Vagina (tissue), 2 donors: ENCODE measurements around the gene RASGRP4. TPM values are rescaled to one million over a fixed set of nuclear protein-coding genes. Genes with fewer than 3 reads are reported as not detected.
A peak's percentile ranks its signal among the peaks of the same experiment; 100 is the strongest.

Source experiments
- DNase-seq, 2 donors: peaks; one replicate each; pipeline ENCODE4 v3.0.0-alpha.2; 2017; ENCODE audit errors: extremely low spot score in 2 of 2
- H3K27ac ChIP-seq: fragments of 200-600 bp; sonication (generic); one replicate; pipeline ENCODE4 v1.5.1; 2019
- H3K27me3 ChIP-seq: fragments of 200-600 bp; sonication (generic); one replicate; pipeline ENCODE4 v1.5.1; 2019
- H3K36me3 ChIP-seq, 2 donors: fragments of 200-600 bp; sonication (generic); one replicate each; pipeline ENCODE4 v1.5.1; 2017 to 2019
- H3K4me1 ChIP-seq: fragments of 200-600 bp; sonication (generic); one replicate; pipeline ENCODE4 v1.5.1; 2019
- H3K4me3 ChIP-seq, 2 donors: fragments of 200-600 bp; sonication (generic); 1 replicate in 1 of 2; 2 replicates in 1 of 2; pipeline ENCODE4 v1.5.1; 2016 to 2019
- H3K9me3 ChIP-seq: fragments of 200-600 bp; sonication (generic); one replicate; pipeline ENCODE4 v1.5.1; 2019
- POLR2A ChIP-seq, 2 donors: fragments of 450-650 bp; IDR thresholded peaks; one replicate each; pipeline ENCODE4 v1.6.1; 2017; ENCODE audit warnings: antibody characterized with exemption in 2 of 2, mild to moderate bottlenecking in 2 of 2, moderate library complexity in 2 of 2
- POLR2AphosphoS5 ChIP-seq, 2 donors: sonication (generic); formaldehyde crosslinking; IDR thresholded peaks; one replicate each; pipeline ENCODE4 v1.9.0; 2017; ENCODE audit warnings: antibody characterized with exemption in 2 of 2, mild to moderate bottlenecking in 2 of 2, low read depth in 1 of 2; ENCODE audit not compliant: insufficient read depth in 1 of 2
- intact Hi-C: fragments of 100-400 bp; cut with DNase I; formaldehyde crosslinking; loops from one replicate; pipeline ENCODE4 v1.15.1; 2023
- total RNA-seq: library from RNA; depleted of rRNA; stranded (reverse); fragments of >200 nt; gene quantifications from one replicate; pipeline ENCODE4 v1.2.3, GENCODE V29; 2016
- TF ChIP-seq, protein P1 (sequence below), 3 experiments: fragments of 450-650 bp in 2 of 3; fragments of 200-600 bp in 1 of 3; sonication (generic) in 1 of 3; IDR thresholded peaks; one replicate each; pipeline ENCODE4 v1.5.1; 2017 to 2019; ENCODE audit warnings: antibody characterized with exemption in 3 of 3, mild to moderate bottlenecking in 2 of 3, moderate library complexity in 2 of 3

RASGRP4 gene
- total RNA-seq, 1 donor from 2014 or later = 2.9 TPM

GRCh38 chr19:38409631-38410133 lies 16.3 kb downstream of the RASGRP4 start:
- intact Hi-C loops = loop anchor here (5.0 kb wide), 1 partner anchor 223 kb away; no protein-coding TSS in a partner anchor
- peaks cover 4% of the 10 kb centered on the region for H3K4me1 ChIP-seq
- H3K27me3 ChIP-seq = no peaks in the 10 kb centered on the region
- H3K4me3 ChIP-seq = no peak overlapping the region
- TF ChIP-seq POLR2AphosphoS5 (IDR thresholded peaks at IDR 0.05; ENCODE audit: insufficient read depth in 1 of 2, low read depth in 1 of 2) (no peak), POLR2A (IDR thresholded peaks at IDR 0.05) (no peak)
- TF ChIP-seq, protein P1, sequence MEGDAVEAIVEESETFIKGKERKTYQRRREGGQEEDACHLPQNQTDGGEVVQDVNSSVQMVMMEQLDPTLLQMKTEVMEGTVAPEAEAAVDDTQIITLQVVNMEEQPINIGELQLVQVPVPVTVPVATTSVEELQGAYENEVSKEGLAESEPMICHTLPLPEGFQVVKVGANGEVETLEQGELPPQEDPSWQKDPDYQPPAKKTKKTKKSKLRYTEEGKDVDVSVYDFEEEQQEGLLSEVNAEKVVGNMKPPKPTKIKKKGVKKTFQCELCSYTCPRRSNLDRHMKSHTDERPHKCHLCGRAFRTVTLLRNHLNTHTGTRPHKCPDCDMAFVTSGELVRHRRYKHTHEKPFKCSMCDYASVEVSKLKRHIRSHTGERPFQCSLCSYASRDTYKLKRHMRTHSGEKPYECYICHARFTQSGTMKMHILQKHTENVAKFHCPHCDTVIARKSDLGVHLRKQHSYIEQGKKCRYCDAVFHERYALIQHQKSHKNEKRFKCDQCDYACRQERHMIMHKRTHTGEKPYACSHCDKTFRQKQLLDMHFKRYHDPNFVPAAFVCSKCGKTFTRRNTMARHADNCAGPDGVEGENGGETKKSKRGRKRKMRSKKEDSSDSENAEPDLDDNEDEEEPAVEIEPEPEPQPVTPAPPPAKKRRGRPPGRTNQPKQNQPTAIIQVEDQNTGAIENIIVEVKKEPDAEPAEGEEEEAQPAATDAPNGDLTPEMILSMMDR (IDR thresholded peaks at IDR 0.05) = no peak
- H3K27ac ChIP-seq = no peak overlapping the region
- no peaks in the 10 kb centered on the region for H3K9me3 ChIP-seq
- peaks cover 0 to 22% of the 10 kb centered on the region in 2 donors for H3K36me3 ChIP-seq
- no peak for DNase-seq

- H3K27ac ChIP-seq = no peak overlapping the region
- no peaks in the 10 kb centered on the region for H3K27me3 ChIP-seq
- peaks cover 0 to 23% of the 10 kb centered on the region in 2 donors for H3K36me3 ChIP-seq
- intact Hi-C loops = no loop called here
- H3K9me3 ChIP-seq = no peaks in the 10 kb centered on the region
- H3K4me1 ChIP-seq = peaks cover 22% of the 10 kb centered on the region
- no peak overlapping the region for H3K4me3 ChIP-seq
- no peak for TF ChIP-seq POLR2AphosphoS5 (IDR thresholded peaks at IDR 0.05; ENCODE audit: insufficient read depth in 1 of 2, low read depth in 1 of 2)
- TF ChIP-seq POLR2A (IDR thresholded peaks at IDR 0.05) = no peak
- TF ChIP-seq, protein P1 (IDR thresholded peaks at IDR 0.05) = no peak
- no peak for DNase-seq
Observed at GRCh38 chr19:38405276-38405675, 20.7 kb downstream of the RASGRP4 start.

DNA sequence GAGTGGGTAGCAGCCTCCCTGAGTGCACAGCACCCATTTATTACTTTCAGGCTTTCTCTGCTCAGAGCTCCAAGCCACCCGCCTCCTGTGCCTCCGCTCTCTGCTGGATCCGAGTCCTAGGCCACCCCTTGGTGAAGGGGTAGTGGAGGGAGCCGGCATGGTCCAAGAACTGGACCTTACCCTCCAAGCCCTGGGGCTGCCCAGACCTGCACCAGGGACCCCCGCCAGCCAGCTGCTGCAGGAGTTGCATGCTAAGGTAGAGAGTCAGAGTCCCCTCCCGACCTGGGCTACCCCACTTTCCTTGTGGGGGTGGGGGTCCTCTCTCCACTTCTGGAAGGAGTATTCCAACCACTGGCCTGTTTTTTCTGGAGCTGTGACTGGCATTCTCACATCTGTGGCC lies 21.2 kb downstream of the RASGRP4 start:
- no peak for DNase-seq
- peaks cover 0 to 23% of the 10 kb centered on the region in 2 donors for H3K36me3 ChIP-seq
- intact Hi-C loops = no loop called here
- no peak overlapping the region for H3K4me3 ChIP-seq
- no peaks in the 10 kb centered on the region for H3K27me3 ChIP-seq
- peaks cover 22% of the 10 kb centered on the region for H3K4me1 ChIP-seq
- no peaks in the 10 kb centered on the region for H3K9me3 ChIP-seq
- no peak overlapping the region for H3K27ac ChIP-seq
- TF ChIP-seq POLR2A (IDR thresholded peaks at IDR 0.05) (no peak), POLR2AphosphoS5 (IDR thresholded peaks at IDR 0.05; ENCODE audit: insufficient read depth in 1 of 2, low read depth in 1 of 2) (no peak)
- TF ChIP-seq, protein P1 (IDR thresholded peaks at IDR 0.05) = no peak

DNA sequence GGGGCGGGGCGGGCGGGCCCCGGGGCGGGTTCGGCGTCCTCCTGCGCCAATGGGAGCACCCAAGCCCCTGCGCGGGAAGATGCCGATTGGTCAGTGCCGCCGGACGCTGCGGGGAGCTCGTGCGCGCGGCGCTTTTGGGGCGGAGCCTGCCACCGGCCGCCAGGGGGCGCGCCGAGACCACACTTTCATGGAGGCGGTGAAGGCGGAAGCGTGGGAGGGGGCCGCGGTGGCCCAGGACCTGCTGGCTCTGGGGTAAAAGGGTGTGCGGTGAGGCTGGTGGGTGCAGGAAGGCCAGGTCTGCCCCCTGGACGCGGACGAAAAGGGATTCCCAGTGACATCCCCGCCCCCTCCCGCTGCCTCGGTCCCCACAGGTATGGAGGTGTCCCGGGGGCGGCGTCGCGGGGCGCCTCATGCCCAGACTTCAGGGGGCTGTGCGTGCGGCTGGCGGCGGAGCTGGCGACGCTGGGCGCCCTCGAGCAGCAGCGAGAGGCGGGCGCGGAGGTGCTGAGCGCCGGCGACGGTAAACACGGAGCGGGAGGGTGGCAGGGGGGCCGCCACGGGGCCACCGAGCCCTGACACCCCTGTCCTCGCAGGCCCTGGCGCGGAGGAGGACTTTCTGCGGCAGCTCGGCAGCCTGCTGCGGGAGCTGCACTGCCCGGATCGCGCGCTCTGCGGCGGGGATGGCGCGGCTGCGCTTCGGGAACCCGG lies 22.9 kb downstream of the RASGRP4 start, which contains the start of gene FAM98C:
Gene FAM98C, plus strand, starts transcription at position 127 of the 708 bp plus-strand sequence. Its CDS starts 61 bp downstream, at position 188.
- no peaks in the 10 kb centered on the region for H3K27me3 ChIP-seq
- peak within 1 kb of the TSS; percentile 96 to 98 for H3K4me3 ChIP-seq
- H3K9me3 ChIP-seq = no peaks in the 10 kb centered on the region
- intact Hi-C loops = no loop called here
- TF ChIP-seq, protein P1 (IDR thresholded peaks at IDR 0.05) = peak; percentile 97 to 100 (median 98)
- TF ChIP-seq POLR2A (IDR thresholded peaks at IDR 0.05) (no peak), POLR2AphosphoS5 (IDR thresholded peaks at IDR 0.05; ENCODE audit: insufficient read depth in 1 of 2, low read depth in 1 of 2) (peak; percentile 38 to 64)
- DNase-seq = peak in 1 of 2 donors; percentile 98
- peak within 1 kb of the TSS; percentile 96 for H3K27ac ChIP-seq
- H3K36me3 ChIP-seq = peaks cover 0 to 23% of the 10 kb centered on the region in 2 donors
- peaks cover 22% of the 10 kb centered on the region for H3K4me1 ChIP-seq

DNA sequence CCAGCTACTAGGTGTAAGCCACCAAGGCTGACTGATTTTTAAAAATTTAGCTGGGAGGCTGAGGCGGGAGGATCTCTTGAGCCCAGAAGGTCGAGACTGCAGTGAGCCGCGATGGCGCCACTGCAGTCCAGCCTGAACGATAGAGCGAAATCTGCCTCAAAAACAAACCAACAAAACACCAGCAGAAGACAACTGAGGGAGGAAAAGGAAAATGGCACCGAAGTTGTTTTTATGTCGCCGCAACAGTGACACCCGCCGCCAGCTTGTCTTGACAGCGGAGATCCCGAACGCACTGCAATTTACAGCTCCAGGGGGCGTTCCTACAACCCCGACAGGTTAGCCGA lies 23.4 kb downstream of the RASGRP4 start:
- TF ChIP-seq POLR2AphosphoS5 (IDR thresholded peaks at IDR 0.05; ENCODE audit: insufficient read depth in 1 of 2, low read depth in 1 of 2) (no peak), POLR2A (IDR thresholded peaks at IDR 0.05) (no peak)
- TF ChIP-seq, protein P1 (IDR thresholded peaks at IDR 0.05) = no peak
- Histone ChIP-seq H3K27ac (peak overlapping the region; percentile 96), H3K4me3 (peak overlapping the region; percentile 96 to 98), H3K27me3 (no peaks in the 10 kb centered on the region), H3K36me3 (peaks cover 0 to 23% of the 10 kb centered on the region in 2 donors), H3K4me1 (peaks cover 22% of the 10 kb centered on the region), H3K9me3 (no peaks in the 10 kb centered on the region)
- no peak for DNase-seq
- intact Hi-C loops = no loop called here
